Measurements from ENCODE around the gene TYSND1. TPM values are rescaled to one million over a fixed set of nuclear protein-coding genes. Genes with fewer than 3 reads are reported as not detected.
"Not testable (repeated sequence)": the region's sequence is repeated elsewhere in the genome, so short reads cannot be mapped to it uniquely, and the experiment has no call there.

Gene TYSND1
- total RNA-seq, 1 experiment from 2014 or later: 39.3 TPM

GRCh38 chr10:70186090-70186489, 39.6 kb upstream of the TYSND1 start:
- H3K4me3 ChIP-seq (ENCODE audit: low read depth in 2 of 2, low read length in 2 of 2): no peak overlapping the region
- intact Hi-C loops (cut with micrococcal nuclease; ENCODE audit: unreplicated experiment): no loop called here
- in situ Hi-C loops (cut with HindIII; ENCODE audit: low pct_unique_long_range_greater_than_20kb, low sequenced_read_pairs): no loop called here
- no peaks in the 10 kb centered on the region for H3K27me3 ChIP-seq (ENCODE audit: control insufficient read depth, insufficient read depth, low read length)
- H3K27ac ChIP-seq (ENCODE audit: low read length): no peak overlapping the region
- CTCF ChIA-PET: no interaction called here
- no peaks in the 10 kb centered on the region for H3K36me3 ChIP-seq (ENCODE audit: control insufficient read depth, insufficient read depth, low read length)
- no peak for TF ChIP-seq POLR2AphosphoS5 (IDR thresholded peaks at IDR 0.05; ENCODE audit: low read depth, low read length)
- TF ChIP-seq, protein P1, sequence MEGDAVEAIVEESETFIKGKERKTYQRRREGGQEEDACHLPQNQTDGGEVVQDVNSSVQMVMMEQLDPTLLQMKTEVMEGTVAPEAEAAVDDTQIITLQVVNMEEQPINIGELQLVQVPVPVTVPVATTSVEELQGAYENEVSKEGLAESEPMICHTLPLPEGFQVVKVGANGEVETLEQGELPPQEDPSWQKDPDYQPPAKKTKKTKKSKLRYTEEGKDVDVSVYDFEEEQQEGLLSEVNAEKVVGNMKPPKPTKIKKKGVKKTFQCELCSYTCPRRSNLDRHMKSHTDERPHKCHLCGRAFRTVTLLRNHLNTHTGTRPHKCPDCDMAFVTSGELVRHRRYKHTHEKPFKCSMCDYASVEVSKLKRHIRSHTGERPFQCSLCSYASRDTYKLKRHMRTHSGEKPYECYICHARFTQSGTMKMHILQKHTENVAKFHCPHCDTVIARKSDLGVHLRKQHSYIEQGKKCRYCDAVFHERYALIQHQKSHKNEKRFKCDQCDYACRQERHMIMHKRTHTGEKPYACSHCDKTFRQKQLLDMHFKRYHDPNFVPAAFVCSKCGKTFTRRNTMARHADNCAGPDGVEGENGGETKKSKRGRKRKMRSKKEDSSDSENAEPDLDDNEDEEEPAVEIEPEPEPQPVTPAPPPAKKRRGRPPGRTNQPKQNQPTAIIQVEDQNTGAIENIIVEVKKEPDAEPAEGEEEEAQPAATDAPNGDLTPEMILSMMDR (IDR thresholded peaks at IDR 0.05): no peak
- no peak for TF ChIP-seq TCF7L2 (IDR thresholded peaks at IDR 0.05; ENCODE audit: low read depth, low read length)
- TF ChIP-seq, protein P2, sequence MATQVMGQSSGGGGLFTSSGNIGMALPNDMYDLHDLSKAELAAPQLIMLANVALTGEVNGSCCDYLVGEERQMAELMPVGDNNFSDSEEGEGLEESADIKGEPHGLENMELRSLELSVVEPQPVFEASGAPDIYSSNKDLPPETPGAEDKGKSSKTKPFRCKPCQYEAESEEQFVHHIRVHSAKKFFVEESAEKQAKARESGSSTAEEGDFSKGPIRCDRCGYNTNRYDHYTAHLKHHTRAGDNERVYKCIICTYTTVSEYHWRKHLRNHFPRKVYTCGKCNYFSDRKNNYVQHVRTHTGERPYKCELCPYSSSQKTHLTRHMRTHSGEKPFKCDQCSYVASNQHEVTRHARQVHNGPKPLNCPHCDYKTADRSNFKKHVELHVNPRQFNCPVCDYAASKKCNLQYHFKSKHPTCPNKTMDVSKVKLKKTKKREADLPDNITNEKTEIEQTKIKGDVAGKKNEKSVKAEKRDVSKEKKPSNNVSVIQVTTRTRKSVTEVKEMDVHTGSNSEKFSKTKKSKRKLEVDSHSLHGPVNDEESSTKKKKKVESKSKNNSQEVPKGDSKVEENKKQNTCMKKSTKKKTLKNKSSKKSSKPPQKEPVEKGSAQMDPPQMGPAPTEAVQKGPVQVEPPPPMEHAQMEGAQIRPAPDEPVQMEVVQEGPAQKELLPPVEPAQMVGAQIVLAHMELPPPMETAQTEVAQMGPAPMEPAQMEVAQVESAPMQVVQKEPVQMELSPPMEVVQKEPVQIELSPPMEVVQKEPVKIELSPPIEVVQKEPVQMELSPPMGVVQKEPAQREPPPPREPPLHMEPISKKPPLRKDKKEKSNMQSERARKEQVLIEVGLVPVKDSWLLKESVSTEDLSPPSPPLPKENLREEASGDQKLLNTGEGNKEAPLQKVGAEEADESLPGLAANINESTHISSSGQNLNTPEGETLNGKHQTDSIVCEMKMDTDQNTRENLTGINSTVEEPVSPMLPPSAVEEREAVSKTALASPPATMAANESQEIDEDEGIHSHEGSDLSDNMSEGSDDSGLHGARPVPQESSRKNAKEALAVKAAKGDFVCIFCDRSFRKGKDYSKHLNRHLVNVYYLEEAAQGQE (IDR thresholded peaks at IDR 0.05; ENCODE audit: insufficient read depth in 1 of 2, low read depth in 2 of 2, low read length in 1 of 2): no peak
- TF ChIP-seq SIN3A (IDR thresholded peaks at IDR 0.05; ENCODE audit: borderline replicate concordance, insufficient read depth, low read depth, low read length): no peak
- no TSS peak for BruUV-seq (replicated peaks)
- ATAC-seq (no peak), DNase-seq (ENCODE audit: low read depth, low spot score) (no peak)
- H3K4me1 ChIP-seq (ENCODE audit: control insufficient read depth, insufficient read depth, low read length): no peaks in the 10 kb centered on the region
- H3K9me3 ChIP-seq (ENCODE audit: control insufficient read depth, insufficient read depth, low read depth, low read length): no peaks in the 10 kb centered on the region
- POLR2A ChIA-PET: no interaction called here

DNA sequence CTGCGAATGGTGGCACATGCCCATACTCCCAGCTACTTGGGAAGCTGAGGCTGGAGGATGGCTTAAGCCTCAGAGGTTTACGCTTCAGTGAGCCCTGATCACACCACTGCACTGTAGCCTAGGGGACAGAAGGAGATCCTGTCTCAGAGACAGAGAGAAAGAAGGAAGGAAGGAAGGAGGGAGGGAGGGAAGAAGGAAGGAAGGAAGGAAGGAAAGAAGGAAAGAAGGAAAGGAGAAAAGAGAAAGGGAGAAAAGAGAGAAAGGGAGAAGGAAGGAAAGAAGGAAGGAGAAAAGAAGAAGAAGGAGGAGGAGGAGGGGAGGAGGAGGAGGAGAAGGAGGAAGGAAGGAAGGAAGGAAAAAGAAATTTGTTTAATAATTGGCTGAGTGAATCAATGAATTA, 36.8 kb upstream of the TYSND1 start:
- in situ Hi-C loops (cut with HindIII; ENCODE audit: low pct_unique_long_range_greater_than_20kb, low sequenced_read_pairs) (no loop called here), intact Hi-C loops (cut with micrococcal nuclease; ENCODE audit: unreplicated experiment) (no loop called here)
- Histone ChIP-seq H3K4me3 (ENCODE audit: low read depth in 2 of 2, low read length in 2 of 2) (no peak overlapping the region), H3K9me3 (ENCODE audit: control insufficient read depth, insufficient read depth, low read depth, low read length) (no peaks in the 10 kb centered on the region; the same call in 1 of the 2 replicates), H3K36me3 (ENCODE audit: control insufficient read depth, insufficient read depth, low read length) (no peaks in the 10 kb centered on the region), H3K27me3 (ENCODE audit: control insufficient read depth, insufficient read depth, low read length) (no peaks in the 10 kb centered on the region), H3K27ac (ENCODE audit: low read length) (no peak overlapping the region), H3K4me1 (ENCODE audit: control insufficient read depth, insufficient read depth, low read length) (no peaks in the 10 kb centered on the region)
- TF ChIP-seq, protein P1 (IDR thresholded peaks at IDR 0.05): no peak
- TF ChIP-seq SIN3A (IDR thresholded peaks at IDR 0.05; ENCODE audit: borderline replicate concordance, insufficient read depth, low read depth, low read length): no peak
- TF ChIP-seq, protein P2 (IDR thresholded peaks at IDR 0.05; ENCODE audit: insufficient read depth in 1 of 2, low read depth in 2 of 2, low read length in 1 of 2): no peak
- no peak for TF ChIP-seq TCF7L2 (IDR thresholded peaks at IDR 0.05; ENCODE audit: low read depth, low read length)
- no peak for TF ChIP-seq POLR2AphosphoS5 (IDR thresholded peaks at IDR 0.05; ENCODE audit: low read depth, low read length)
- no TSS peak for BruUV-seq (replicated peaks)
- ChIA-PET CTCF (no interaction called here), POLR2A (no interaction called here)
- no peak for DNase-seq (ENCODE audit: low read depth, low spot score)
- ATAC-seq: no peak

- H3K4me3 ChIP-seq (ENCODE audit: low read depth in 2 of 2, low read length in 2 of 2); H3K4me1 ChIP-seq (ENCODE audit: control insufficient read depth, insufficient read depth, low read length); intact Hi-C loops (cut with micrococcal nuclease; ENCODE audit: unreplicated experiment); BruUV-seq (replicated peaks); H3K9me3 ChIP-seq (ENCODE audit: control insufficient read depth, insufficient read depth, low read depth, low read length); H3K36me3 ChIP-seq (ENCODE audit: control insufficient read depth, insufficient read depth, low read length); in situ Hi-C loops (cut with HindIII; ENCODE audit: low pct_unique_long_range_greater_than_20kb, low sequenced_read_pairs); DNase-seq (ENCODE audit: low read depth, low spot score); CTCF ChIA-PET; ATAC-seq; H3K27ac ChIP-seq (ENCODE audit: low read length); H3K27me3 ChIP-seq (ENCODE audit: control insufficient read depth, insufficient read depth, low read length); POLR2A ChIA-PET: not testable (repeated sequence)
Measured at GRCh38 chr10:70179209-70179608, 32.7 kb upstream of the TYSND1 start.

Data from Panc1 (cell line).